Stimulated activated CD8-positive, alpha-beta memory T cell treated with anti-CD3 and anti-CD28 coated beads, Interleukin-7, amount 100 ng/mL, for 4 hours (primary cell): ENCODE results near the gene SH2D6.
"Not testable (repeated sequence)": the region's sequence is repeated elsewhere in the genome, so short reads cannot be mapped to it uniquely, and the experiment has no call there.

ENCODE experiments used
- DNase-seq, 2 donors: peaks; one replicate each; pipeline ENCODE4 v3.0.0-alpha.2; 2020; ENCODE audit warnings: low read depth in 2 of 2

Gene SH2D6

DNA sequence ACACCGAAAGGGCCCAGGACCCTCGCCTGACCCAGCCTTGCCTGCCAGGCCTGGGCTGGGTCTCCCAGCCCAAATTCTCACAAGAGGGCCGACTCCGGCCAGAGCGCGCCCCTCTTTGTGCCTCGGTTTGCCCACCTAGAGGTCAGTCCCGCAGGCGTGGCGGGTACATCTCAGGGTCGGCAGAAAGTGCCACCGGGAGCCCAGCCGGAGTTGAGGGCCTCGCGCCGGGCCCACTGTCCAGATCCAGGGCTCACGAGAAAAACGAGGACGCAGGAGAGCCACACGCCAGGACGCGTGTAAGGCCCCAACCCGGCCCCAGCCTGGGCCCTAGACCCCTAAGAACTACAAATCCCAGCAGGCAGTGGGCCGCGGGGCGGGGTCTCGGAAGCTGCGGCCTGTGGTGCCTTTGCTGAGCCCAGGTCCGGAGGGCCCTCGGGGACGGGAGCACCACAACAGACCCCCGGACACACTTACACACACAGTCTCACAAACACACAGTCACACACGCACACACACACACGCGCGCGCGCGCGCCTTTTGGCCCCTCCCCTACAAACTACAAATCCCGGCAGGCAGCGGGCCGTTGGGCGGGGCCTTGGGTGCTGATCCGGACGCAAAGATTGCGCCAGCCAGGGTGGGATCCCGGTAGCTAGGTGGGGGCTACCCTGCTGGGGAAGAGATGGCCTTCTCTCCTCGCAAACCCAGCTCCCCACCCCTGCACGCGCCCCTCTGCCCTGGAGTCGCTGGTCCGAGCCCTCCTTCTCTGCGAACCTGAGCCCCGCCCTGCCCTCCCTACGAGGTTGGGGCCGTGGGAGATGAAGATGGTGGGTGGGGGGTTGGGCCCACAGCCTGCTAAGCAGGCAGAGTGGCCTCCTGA, at the start of gene SH2D6:
Gene SH2D6, plus strand, starts transcription at position 583 of the 877 bp plus-strand sequence. CDS start 10,752 bp downstream, outside the sequence.
- DNase-seq: peak; percentile 57 to 75

DNA sequence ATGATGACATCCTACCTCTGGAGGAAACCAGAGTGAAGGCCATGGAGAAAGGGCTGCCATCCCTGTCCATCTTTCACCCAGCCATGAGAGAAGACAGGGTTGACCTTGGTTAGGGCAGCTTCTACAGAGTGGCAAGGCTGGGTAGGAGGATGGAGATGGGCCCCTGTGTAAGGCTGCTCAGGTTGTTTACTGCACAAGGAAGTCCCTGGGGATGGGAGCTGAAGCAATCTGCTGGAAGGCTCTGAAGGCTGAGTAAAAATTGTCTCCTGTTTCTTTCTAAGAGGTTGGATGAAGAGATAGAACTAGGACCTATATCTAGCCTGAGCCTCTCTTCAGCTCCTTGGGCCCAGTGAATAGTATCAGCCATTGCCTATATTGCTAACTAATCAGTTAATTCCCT, 49.6 kb upstream of the SH2D6 start:
- no peak for DNase-seq

DNA sequence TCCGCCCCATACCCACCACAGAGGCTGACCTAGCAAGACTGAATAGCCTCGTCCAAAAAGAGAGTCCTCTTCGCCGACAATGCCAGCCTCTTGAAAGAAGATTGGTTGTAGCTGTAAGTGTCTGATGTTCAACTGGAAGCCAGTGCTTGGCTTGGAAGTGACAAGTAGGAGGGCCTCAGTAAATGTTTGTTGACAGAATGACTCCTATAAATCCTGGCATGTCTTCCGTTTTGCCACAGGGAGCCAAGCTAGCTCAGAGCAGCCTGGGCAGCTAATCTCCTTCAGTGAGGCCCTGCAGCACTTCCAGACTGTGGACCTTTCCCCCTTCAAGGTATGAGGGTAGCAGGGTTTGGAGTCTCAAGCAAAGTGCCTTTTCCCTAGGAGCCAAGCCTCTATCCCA, 49.0 kb upstream of the SH2D6 start:
- no peak for DNase-seq

DNA sequence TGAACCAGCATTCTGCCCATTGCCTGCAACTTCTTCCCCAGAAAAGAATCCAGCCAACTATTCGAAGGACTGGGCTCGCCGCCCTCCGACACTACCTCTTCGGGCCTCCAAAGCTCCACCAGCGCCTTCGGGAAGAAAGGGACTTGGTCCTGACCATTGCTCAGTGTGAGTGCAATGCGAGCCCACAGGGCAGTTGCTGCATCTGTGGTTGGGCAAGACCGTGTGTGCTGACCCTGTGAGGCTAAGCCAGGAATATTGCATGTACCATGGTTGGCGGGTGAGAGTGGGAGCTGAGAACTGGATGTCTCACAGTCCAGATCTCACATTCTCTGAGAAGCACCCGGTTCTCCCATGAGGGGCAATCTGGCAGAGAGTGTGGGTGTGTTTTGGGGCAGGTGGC, 47.5 kb upstream of the SH2D6 start:
- DNase-seq: no peak

DNA sequence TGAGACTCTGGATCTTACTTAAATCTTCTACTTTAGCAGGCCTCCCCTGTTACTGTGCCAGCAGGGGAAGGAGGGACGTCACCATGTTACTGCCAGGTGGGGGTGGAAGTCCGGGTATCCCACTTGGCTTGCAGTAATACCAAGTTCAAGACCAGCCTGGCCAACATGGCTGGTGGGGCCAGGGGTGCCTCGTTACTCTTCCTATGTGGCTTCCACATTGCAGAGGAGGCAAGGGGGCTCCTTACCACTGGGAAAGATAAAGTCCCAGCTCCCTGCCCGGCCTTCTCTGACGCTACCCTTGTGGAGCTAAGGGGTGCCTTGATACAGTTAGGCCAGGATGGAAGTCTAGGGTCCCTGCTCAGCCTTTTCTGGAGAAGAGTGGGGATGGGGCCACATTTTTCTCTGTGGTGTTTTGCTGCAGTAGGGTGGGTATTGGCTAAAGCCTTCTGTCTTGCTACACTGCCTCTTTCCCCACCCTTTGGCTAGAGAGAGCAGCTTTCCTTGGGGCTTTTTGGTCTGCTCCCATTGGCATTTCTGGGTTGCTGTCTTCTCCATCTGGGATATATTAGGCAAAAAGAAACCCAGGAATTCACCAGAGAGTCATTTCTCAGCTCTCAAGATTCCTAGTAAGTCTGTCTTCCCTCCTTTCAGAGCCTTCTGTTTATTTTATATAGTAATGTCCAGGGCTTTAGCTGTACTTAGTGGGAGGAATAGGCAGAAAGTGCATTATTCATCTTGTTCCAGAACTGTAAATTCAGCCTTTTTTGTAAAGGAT, 42.0 kb upstream of the SH2D6 start:
- no peak for DNase-seq

DNA sequence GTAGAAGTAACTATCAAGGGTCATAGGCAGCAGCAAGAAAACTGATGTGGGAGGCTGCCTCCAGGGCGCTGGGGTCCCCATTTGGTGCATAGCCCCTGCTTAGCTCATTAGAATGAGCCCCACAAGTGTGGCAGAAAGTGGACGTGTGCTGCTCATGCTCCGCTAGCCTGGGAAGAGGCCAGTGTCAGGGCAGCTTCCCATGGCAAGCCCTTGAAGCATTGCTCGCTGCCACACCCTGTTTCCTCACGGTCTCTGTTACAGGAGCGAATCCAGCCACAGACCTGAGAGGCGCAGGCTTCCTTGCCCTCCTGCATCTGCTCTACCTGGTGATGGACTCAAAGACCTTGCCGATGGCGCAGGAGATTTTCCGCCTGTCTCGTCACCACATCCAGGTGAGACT, 41.4 kb upstream of the SH2D6 start:
- DNase-seq: no peak

DNA sequence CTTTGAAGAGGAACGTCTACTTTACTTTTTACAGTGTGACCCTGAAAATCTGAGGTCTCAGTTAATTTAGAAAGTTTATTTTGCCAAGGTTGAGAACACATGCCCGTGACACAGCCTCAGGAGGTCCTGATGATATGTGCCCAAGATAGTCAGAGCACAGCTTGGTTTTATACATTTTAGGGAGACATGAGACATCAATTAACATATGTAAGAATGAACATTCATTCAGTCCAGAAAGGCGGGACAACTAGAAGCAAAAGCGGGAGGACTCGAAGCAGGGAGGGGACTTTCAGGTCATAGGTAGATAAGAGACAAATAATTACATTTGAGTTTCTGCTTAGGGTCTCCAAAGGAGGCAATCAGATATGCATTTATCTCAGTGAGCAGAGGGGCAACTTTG, 40.3 kb upstream of the SH2D6 start:
- no peak for DNase-seq

DNA sequence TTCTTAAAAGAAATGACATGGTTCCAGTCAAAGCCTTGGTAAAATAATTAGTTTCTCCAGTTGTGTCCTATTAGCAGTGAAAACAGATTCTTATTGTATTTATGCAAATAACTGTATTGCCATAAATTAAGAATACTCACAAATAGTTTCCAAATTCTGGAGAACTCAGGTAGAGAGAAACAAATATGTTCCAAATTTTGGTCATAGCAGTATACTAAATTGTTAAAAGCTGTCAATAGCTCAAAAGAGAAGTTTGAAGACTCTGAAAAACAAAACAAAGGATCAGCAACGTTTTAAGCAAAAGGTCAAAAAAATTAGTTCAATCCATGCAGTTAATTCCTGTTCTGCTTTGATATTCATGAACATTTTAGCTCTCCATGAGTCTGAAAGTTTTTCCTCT, 38.5 kb upstream of the SH2D6 start:
- no peak for DNase-seq

DNA sequence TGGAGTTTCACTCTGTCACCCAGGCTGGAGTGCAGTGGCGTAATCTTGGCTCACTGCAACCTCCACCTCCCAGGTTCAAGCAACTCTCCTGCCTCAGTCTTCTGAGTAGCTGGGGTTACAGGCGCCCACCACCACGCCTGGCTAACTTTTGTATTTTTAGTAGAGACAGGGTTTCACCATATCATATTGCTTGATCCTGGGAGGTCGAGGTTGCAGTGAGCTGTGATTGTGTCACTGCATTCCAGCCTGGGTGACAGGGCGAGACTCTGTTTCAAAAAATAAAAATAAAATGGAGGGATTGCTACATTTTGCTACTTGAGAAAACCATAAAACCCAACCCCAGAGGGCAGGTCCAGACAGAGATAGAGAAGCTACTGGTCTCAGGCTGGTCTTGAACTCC, 35.4 kb upstream of the SH2D6 start:
- DNase-seq: not testable (repeated sequence)

DNA sequence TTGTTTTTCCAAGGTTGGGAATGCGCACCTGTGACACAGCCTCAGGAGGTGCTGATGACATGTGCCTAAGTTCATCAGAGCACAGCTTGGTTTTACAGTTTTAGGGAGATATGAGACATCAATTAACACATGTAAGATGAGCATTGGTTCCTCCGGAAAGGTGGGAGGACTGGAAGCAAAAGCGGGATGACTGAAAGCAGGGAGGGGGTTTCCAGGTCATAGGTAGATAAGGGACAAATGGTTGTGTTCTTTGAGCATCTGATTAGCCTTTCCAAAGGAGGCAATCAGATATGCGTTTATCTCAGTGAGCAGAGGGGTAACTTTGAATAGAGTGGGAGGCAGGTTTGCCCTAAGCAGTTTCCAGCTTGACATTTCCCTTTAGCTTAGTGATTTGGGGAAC, 34.7 kb upstream of the SH2D6 start:
- DNase-seq: no peak

DNA sequence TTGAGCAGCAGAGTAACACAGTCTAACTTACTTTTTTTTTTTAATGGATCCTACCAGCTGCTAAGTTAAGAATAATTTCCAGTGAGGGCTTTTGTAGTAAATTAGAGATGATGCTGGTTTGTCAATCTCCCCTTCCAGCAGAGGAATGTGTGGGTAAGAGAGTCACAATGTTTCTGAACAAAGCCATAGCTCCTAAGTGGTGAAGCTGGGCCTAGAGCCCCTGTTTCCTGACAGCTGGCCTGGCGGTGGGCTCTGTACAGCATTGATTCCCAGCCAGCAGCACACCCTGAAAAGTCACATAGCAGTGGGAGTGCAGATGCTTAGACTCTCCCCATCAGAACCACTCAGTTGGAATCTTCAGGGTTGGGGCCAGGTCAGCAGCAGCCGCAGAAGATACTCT, 32.8 kb upstream of the SH2D6 start:
- no peak for DNase-seq

DNA sequence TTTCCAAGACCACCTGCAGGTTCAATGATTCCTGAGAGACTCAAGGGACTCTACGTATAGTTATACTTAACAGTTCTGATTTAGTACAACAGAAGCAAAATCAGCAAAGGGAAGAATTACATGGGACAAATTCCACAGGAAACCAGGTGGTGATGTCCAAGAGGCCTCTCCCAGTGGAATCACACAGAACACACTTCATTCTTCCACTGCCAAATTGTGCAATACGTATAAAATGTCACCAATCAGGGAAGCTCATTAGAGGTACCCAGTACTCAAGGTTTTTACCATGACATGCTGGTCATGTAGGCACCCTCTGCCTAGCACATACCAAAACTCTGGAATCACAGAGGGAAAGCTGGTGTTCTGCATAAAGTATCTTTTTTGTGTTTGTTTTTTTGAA, 30.8 kb upstream of the SH2D6 start:
- DNase-seq: no peak

DNA sequence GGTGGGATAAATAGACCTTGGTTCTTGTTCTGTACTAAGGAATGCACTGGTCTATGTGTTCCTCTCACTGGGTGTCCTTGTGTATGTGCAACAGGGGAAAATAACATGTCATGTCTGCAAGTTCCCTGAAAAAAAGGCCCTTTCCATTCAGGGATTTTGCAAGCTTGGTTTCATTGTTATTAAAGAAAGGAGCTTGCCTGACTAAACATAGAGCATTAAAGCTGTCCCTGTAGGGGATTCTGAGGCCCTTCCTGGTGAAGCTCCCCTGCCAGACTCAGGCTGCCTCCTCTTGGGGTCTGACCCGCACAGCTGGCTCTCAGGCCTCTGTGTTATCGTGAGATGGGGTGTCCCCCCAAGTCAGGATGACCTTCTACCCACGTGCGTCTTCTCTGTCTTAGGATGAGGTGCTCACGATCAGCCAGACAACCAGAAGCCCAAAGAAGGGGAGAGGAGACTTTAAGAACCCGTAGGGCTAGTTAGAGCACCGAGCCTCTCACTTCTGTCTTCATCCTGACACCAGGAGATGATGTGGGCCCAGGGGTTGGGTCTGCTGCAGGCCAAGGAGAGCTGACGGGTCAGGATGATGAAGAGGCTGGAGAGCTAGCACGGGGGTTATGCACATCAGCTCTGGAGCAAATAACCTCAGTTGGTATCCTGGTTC, 29.5 kb upstream of the SH2D6 start:
- no peak for DNase-seq

DNA sequence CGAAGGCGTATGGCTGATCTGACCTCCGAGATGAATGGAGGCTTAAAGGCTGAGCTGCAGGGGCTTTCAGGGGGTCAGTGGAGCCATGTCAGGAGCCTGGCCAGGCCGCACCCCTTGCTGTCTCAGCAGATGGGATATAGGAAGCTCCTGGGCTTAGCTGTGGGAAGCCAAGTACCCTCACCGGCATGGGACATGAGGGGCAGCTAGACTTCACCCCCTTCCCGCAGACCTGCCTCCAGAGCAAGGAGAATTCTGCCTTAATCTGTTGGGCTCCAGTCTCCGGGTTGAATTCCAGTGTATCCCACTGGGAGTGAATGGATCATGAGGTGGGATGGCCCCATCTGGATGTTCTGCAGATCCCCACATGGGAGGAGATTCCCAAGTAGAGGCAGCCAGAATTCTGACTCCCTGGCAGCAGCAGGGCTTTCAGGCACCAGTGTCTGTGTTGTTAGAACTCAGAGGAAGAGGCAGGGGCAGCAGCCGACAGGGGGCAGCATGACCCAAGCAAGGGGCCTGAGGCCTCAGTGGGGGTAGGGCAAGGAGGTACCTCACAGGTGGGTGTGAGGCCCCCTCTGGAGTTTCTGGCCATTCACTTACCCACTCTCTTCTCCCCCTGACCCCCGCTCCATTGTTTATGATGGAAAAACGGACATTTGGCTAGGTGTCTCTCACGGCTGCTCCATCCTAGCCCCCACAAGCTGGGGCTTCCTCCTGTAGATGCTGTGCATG, 27.4 kb upstream of the SH2D6 start:
- DNase-seq: peak; percentile 47 to 52

DNA sequence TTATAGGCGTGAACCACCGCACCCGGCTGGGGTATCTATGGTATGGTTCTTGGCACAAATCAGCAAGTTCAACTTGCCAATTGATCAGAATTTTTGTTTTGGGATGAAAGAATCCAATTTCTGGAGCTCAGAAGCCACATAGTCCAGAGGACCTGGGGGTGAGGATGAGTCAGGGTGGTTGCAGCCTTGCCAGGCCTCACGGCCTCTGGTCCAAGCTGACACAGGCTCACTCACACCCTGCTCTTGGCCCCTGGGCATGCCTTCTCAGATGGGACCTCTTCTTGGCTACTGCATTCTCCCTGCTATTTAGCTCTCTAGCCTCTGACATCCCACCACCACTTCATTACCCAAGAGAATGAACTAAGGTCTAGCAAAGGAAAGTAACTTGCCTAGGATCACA, 24.7 kb upstream of the SH2D6 start:
- no peak for DNase-seq

DNA sequence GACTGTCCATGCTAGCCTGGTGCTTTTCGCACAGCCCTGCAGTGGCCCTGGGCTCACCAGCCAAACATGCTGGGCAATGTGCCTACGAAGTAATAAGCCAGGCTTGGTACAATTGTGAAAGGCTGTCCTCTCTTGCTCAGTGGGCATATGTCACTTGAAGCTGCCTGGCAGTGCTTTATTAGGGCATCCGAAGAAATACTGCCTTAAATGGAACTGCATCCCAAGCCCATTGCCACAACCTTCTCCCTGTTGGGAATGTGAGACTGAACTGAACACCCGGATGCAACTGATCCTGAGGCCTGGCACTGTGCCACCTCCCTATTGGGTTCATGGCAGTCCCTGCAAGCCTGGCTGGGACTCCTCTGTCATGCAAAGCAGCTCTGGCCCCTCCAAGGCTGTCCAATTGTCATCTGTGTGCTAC, 24.2 kb upstream of the SH2D6 start:
- no peak for DNase-seq

DNA sequence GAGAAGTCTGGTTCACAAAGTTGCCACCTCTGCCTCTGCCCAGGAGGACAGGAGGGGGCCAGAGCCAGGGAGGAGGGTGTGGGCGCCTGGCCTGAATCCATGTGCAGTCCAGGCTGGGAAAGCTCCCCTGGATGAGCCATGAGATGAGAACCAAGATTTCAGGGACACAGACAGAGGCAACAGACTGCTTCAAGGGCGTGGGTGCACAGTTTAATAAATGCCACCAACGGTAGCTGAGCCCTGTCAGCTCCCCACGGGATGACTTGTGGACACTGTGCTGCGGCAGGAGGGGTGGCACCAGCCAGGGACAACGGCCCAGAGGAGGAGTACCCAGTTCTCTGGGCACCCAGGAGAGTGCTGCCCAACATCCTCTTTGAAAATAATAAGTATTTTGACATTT, 23.5 kb upstream of the SH2D6 start:
- no peak for DNase-seq

DNA sequence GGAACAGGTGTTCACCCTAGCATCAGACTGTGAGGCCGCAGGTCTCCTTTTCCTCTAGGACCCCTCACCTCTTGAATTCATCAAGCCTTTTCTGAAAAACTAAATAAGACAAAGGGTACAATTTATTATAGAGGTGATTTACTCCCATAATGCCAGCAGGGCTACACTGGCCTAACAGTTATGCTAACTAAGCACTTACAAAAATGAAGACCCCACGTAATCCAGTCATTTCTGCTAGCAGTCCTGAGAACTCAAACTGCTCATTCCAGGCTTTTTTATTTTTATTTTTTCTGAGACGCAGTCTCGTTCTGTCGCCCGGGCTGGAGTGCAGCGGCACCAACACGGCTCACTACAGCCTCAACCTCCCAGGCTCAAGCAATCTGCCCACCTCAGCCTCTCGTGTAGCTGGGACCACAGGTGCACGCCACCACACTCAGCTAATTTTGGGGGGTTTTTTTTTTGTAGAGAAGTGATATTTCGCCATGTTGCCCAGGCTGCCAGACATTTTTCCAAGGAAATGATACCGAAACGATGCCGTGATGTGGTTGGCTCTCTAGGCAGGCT, 22.5 kb upstream of the SH2D6 start:
- DNase-seq: no peak

DNA sequence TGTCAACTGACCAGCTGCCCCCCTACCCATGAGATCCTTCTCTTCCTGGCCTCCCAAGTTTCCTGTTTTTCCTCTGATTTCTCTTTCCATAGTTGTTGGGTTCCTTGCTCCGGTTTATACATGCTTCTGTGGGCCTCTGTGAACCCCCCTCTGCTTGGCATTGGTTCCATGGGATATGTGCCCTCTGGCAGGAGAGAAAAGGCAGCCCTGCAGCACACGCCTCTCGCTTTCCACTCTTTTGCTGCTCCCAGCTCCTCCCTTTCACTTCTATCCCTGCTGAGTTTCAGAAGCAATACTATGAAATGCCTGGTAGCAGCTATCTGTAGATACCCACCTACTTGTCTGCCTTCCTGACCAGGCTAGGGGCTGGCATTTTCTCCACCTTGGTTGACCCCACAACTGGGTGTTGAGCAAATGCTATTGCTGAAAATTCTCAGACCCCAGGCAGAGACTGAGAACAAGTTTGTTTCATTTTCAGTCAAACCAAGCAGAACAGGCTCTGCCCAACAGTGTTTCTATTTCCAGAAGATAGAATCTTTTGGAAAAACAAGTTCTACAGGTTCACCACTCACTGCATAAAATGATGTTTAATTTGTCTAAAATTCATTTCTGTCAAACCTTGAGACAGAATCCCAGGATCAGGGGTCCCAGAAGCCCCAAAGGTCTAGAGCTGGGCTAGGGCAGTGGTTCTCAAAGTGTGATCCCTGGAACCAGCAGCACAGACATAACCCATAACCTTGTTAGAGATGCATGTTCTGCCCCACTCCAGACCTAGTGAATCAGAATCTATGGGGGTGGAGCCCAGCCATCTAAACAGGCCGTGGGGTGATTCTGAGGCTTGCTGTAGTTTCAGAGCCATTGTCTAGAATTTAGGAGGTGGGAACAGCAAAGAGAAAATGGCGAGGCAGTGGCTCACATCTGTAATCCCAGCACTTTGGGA, 21.7 kb upstream of the SH2D6 start:
- no peak for DNase-seq

DNA sequence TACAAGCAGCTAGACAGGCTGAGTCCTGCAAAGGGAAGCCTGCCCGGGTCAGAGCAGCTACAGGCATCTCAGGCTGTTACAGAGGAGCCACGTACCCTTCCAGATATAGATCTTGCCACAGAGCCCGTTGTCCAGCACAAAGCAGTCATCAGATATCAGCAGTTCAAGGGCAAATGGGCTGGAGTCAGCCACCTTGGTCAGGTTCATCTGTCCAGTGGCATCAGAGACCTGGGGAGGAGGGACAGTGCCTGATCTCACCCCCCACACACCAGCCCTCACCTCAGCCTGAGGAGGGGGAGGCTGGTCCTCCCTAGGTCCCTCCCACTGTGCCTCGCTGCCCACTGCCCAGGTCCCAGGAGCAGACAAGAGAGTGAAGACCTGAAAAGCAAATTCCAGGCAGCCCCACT, 20.6 kb upstream of the SH2D6 start:
- no peak for DNase-seq
